NCI-H226 (cell line): Measurements from ENCODE around the gene AFDN.
"Not testable (repeated sequence)": the region's sequence is repeated elsewhere in the genome, so short reads cannot be mapped to it uniquely, and the experiment has no call there.

Experiments
- DNase-seq: peaks from one replicate; pipeline ENCODE4 v3.0.0-alpha.2; 2015

Gene AFDN

DNA sequence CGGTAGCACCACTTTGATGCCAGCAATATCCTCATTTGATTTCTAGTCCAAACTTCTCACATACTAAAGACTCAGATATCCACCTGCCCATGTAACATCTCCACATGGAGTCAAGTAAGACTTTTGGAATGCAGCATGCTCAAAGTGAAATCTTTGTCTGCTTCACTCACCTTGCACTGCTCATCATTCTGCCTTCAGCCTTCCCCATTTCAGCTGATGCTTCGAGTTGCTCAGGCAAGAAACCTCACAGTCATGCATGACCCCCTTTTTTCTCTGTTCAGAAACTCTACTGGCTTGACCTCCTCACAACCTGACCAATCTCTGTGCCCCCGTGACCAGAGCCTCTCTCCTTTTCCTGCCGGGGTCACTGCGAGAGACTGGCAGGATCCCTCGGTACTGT is 129.8 kb downstream of the AFDN start:
- no peak for DNase-seq

DNA sequence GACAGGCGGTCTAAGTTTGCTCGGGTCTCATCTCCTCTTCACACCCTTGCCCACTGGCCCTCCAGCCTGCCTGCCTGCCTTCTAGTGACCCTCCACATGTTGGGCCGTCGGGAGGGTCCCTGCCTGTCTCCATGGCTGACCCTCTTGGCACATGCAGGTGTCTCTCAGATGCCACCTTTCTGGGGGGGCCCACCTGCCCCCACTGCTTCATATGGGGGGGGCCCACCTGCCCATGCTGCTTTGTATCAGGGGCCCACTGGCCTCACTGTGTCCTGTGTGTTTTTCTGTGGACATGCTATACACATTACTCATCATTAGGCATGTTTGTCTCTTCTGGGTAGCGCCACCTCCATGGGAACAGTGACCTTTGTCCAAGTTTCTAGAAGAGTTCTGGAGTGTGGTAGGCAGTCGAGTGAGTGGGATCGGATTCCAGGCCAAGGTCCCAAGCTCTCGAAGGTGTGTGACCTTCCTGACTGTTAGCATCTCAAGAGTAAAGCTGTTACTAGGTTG is 130.3 kb downstream of the AFDN start:
- no peak for DNase-seq

DNA sequence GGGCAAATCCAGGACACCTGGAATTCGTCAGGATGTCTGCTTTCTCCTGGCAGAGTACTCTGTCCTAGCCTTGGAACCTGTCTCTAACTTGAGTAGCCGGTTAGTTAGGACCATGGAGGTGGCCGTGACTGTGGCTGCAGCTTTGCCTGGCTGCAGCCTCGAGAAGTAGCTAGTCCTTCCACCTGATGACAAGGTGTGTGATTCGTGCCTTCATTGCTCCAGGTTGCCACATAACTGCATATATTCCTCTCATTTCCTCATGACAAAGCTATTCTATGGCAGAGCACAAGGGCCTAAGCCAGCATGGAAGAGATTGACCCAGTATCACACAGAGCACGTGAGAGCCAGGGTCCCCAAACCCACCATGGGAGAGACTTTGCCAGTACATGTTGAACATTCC is 130.9 kb downstream of the AFDN start:
- no peak for DNase-seq

DNA sequence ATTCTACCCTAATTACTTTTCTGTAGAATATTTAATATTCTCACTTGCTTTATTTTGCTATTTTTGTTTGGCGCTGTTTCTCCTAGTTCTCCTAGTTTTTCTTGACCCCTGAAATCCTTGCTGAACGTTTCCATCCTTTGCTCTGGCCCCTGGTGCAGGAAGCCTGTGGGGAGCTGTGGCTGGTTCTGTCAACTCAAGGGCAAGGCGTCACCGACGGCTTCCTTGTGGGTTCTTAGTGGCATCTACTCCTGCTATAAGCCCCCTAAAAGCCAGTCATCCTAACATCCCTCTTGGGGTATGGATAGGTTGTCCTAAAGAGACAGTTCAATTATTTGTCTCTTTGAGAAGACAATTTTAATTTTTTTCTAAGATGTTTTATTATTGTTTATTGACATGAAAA is 133.9 kb downstream of the AFDN start:
- DNase-seq, result no peak

DNA sequence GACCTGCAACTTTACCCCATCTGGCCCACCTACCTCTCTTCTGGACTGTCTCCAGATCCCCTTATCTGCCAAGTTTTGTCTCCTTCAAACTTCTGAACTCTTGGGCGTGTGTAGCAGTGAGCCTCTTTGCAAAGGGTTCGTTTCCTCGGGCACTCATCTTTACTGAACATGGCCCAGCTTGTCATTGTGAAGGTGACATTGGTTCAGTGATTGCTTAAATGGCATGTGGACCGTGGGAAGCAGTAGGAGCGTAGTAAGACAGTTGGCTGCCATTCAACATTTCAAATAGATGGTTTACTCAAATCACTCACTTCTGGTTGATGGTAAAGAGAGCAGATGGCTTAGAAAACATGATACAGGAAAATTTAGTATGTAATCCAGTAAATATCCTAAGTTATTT is 136.0 kb downstream of the AFDN start:
- no peak for DNase-seq

DNA sequence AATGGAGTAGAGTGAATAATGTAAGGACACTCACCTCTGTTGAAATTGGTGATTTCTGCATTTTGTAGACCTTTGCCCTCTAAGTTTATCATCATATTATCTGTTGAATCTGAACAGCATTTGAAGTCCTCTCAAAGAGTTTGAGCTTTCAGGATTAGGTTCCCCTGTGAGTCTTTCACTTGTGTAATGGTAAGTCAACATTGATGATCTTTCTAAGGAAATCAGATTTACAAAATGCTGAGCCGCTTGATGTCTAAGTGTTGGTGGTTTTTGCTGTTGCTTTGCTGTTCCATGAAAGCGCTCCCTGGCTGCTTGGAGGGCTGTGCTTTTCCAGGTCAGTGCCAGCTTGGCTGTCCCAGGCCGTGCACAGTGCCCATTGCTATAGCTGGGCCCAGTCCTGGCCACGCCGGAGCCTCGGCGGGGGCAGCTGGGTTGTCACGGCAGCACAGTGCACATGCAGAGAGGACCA is 136.9 kb downstream of the AFDN start:
- DNase-seq, result no peak

DNA sequence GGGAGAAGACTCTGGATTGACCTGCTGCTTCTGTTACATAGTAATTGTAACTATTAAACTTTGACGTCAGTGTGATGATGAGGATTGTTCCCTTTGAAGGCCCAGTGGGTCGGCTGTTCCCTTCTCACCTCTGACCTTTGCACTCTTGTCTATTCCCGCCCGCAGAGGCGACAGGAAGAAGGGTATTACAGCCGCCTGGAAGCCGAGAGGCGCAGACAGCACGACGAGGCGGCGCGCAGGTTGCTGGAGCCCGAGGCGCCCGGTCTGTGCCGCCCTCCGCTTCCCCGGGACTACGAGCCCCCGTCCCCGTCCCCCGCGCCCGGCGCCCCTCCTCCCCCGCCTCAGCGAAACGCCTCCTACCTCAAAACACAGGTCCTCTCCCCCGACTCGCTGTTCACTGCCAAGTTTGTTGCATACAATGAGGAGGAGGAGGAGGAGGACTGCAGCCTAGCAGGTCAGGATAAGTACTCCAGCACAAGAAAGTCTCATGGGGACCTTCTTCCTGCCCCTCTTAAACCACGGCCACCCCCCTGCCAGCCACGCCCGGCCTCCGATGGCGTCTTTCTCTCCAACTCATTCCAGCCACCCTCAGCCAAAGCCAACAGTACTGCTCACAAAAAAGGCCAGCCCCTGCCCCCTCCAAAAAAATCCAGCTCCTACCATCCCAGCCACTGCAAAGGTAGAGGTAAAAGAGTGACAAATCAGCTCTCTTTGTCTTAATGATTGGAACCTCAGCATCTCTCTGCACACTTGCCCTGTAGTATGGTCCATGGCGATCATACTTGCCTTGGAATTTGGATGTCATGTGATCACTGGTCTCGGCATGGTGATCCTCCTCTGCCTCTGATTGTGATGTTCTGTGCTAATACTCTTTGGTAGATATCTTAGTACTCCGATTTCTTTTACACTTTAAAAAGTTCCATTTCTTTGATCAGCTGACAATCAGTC is 139.2 kb downstream of the AFDN start:
- DNase-seq, result no peak

DNA sequence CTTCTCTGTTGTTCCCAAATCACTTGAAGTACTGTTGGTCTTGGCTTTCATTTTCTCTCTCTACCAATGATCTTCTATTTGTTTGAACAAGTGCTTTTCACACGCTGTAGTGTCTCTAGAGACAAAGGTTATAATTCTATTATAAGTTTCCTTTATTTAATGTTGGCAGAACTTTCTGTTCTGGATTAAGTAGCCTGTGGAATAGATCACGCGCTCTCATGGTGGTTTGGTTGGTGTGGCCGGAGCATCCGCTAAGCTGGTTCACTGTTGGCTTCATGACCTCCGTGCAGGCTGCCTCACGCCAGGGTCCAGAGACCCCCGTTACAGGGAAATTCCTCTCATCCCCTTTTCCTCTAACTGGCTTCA is 139.8 kb downstream of the AFDN start:
- DNase-seq, result no peak

DNA sequence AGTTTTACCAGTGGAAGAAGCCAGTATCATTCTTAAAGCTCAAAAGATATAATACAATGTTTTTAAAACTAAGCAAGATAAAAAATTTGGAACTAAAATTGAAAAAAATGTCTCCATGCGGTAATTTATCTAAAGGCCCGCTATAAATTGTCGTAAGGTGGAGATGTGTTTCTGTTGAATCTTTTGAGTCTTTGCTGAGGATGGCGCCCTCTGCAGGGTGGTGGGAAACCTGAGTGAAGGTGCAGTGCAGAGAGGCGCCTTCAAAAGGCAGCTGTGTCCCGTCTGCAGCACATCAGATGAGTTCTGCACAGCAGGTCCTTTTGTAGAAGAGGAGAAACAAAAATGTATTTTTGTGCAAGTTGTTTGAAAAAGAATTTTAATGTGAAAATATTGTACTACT is 141.4 kb downstream of the AFDN start:
- no peak for DNase-seq

DNA sequence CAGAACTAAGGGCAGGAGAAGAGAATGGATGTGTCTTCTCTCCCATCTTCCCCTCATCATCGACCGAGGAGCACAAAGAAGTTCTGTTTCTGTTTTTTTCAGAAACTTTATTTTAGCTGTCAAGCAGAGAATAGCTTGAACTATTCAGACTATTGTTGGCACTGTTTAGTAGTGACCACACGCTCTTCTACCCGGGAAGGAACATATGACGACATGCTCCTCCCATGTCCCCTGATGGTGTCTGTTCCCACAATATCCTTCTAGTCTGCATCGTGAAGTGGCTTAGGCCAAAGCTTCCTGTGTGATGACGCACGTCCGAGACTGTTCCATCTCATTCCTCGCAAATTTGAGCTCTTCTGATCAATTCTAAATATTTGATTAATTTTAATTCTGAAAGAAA is 143.5 kb downstream of the AFDN start:
- DNase-seq, result no peak

DNA sequence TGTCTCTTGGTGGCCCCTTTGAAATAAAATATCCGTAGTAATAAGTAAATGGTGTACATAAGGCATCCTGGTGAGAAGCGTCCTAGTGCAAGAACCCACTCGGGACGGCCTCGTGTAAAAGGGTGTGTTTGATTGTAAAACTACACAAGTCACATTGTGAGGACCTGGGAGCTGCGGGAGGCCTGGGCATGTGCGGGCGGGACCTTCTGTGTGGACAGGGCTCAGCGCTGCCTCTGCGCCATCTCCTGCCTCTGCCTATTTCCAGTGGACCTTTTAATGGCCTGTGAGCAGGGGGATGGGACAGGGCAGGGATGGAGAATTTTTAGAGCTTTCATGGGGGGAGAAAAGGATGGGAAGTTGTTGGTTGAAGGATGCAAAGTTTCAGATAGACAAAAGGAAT is 145.5 kb downstream of the AFDN start:
- no peak for DNase-seq

DNA sequence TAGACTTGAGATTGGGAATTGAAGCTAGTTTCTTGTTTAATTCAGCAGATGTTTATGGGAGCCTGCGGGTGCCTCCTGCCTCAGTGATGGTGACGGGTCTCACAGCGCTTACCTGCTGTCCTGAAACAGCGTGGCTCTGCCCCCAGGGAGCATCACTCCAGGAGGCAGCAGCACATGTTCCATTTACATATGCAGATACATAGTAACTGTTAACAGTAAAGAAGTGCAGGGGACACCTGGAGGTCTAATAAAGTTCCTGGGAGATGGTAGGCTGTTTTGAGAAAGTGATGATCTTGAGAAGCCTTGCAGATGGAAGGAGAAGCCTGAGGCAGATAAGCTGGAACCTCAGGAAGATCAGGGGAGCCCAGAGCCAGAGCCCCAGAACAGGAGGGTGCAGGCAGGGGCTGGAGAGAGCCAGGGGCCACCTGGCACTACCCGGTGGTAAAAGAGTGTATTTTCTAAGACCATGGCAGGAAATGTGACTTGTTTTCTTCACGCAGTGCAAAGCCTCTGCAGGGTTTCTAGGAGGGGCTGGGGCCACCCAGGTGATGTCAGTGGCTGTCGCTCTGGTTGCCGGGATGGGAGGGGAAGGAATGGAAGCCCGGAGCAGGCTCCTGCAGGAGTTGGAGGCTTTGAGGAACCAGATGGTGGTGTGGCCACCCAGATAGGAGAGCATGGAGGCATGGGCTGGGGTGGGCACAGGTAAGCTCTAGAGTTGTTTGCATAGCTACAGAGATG is 146.6 kb downstream of the AFDN start:
- no peak for DNase-seq

DNA sequence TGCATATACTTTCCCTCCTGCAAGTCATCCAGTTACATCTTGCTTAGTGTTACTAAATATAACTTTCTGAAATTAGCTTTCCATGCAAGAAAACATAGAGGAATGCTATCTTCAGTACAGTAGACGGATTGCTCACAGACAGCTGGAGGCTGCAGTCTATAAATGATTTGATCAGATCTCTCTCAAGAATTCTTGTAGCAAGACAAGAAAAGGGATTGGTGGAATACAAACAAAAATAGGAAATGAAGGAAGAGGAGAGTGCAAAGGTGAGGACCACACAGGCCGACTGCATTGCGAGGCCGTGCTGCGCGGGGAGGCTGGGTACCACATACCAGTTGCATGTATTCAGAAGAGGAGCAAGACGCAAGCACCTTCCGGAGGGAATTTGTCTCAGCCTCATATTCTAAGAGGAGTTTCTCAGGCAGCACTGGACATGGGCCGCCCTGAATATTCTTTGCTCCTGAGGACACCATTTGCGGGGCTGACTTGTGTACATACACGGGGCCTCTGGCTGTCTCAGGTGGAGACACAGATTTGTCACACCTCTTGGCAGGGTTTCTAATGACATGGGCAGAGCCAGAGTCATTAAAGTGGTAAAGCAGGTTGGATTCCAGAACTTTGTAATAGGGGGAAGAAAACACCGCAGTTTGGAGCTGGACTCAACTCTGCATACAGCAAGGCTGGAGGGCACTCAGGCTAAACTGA is 148.1 kb downstream of the AFDN start:
- DNase-seq, result no peak

DNA sequence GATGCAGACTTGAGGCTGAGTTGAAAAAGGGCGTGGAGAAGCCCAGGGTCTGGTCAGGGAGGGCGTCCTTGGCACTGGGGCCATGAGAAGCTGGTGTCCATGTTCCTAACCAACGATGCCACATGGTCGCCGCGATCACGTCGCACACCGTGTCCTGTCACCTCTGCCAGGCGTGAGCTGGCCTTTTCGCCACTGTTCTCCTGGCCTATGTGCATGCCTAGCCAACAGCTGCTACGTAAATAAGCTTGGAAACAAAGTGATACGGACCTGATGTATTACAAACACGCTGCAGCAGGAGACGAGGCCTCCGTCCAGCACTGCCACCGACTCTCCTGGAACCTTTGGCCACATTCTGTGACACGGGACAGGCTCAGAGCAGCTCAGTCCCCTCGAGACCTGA is 148.7 kb downstream of the AFDN start:
- no peak for DNase-seq

DNA sequence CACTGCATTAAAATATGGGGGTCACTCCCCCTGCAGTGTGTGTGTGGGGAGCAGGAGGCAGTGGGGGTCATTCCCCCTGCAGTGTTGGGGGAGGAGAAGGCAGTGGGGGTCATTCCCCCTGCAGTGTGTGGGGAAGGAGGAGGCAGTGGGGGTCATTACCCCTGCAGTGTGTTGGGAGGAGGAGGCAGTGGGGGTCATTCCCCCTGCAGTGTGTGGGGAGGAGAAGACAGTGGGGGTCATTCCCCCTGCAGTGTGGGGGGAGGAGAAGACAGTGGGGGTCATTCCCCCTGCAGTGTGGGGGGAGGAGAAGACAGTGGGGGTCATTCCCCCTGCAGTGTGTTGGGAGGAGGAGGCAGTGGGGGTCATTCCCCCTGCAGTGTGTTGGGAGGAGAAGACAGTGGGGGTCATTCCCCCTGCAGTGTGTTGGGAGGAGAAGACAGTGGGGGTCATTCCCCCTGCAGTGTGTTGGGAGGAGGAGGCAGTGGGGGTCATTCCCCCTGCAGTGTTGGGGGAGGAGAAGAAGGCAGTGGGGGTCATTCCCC is 149.5 kb downstream of the AFDN start:
- not testable (repeated sequence) for DNase-seq

DNA sequence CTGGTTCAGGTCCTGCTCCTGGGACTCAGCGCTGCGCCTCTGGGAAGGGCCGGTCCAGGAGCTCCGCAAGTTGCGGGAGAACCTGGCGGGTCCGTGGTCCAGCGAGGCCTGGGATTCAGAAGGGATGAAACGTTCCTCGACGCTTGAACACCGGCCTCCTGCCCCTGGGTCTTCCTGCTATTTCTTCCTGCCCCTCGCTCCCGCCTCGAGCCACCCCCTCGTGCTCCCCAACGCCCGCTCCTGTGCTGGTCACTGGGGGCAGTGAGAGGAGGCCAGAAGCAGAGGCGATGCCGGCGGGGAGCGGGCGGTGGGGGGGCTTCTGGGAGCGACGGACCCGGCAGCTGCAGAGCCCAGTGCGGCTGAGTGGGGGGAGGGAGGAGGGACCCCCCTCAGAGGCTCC is 150.0 kb downstream of the AFDN start:
- no peak for DNase-seq

DNA sequence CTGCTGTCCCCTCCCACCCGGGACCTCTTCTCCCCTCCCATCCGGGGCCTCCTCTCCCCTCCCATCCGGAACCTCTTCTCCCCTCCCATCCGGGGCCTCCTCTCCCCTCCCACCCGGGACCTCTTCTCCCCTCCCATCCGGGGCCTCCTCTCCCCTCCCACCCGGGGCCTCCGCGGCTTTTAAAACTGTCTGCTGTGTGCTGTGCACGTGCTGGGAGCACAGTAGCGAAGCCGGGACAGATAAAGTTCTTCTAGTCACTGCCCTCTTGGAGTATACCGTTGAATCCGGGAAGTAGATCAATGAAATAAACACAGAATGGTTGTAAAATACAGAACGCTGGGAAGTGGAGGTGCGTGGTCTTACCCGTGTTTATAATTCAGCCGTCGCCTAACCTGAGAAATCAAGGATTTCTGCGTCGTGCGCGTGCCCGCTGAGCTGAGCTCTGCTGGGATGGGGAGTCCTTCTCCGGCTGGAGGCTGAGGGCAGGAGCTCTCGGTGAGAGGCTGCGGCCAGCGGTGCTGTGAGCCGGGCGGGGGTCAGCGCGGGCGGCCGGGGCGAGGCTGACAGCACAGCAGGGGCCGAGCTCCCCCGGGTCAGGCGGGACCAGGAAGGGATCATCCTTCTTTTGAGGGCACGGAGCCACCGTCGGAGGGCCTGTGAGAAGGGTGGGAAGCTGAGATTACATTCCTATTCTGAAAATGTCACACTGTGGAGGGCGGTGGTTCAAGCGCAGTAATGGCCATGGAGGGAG is 151.2 kb downstream of the AFDN start:
- DNase-seq, result no peak

DNA sequence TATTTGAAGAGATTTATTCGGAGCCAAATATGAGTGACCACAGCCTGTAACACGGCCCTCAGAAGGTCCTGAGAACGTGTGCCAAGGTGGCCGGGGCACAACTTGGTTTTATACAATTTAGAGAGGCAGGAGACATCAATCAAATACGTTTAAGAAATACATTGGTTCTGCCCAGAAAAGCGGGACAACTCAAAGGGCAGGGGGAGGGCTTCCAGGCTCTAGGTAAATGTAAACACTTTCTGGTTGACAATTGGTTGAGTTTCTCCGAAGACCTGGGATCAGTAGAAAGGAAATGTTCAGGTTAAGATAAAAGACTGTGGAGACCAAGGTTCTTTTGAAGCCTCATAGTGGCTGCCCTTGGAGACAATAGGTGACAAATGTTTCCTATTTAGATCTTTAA is 151.9 kb downstream of the AFDN start:
- no peak for DNase-seq

DNA sequence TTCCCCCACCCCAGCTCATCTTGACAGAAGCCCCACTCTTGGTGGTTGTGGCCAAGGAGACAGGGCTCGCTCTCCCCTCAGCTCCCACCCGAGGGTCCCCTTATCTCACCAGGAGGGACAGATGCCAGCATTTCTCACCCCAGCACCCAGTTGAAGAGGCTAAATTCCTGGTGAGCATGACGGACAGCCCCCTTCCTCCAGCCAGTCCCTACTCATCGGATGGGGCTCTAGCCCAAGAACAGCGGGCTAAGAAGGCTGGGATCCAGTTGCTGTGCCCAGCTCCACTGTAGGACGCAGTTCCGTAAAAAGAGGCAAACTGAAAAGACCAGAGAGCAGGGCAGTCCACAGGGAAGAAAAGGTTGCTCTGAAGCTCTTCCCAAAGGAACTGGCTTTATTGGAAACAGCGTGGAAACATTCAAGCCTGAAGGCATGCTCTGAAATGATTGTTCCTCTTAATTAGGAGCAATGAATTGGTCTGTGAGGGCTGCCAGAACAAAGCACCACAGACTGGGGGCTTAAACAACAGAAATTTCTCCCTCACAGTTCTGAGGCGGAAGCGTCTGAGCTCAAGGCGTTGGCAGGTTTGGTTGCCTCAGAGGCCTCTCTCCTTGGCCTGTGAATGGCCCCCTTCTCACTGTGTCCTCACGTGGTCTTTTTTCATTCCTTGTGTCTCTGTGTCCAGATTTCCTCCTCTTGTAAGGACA is 152.9 kb downstream of the AFDN start:
- no peak for DNase-seq

DNA sequence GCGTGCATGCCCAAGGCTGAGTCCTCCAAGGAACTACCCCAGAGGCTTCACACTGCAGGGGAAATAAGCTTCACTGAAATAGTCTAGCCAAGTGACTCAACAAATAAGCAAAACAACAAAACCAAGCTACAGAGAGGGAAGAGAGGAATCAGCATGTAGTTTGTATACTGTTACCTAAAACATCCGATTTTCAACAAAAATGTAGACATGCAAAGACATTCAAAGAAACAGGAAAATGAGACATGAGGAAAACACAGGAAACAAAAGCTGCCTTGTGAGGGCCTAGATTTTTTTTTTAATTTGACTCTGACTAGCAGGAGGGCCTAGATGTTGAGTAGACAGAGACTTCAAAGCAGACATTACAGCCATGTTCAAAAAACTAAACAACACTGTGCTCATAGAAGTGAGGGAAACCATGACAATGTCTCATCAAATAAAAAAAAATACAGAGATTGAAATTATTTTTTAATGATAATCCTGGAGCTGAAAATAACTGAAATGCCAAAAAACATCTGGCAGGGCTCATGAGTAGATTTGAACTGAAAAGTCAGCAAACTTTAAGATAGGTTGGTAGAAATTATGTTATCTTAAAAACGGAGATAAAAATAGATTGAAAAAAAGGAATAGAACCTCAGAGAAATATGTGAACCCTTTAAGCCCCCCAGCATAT is 154.3 kb downstream of the AFDN start:
- DNase-seq, result no peak

DNA sequence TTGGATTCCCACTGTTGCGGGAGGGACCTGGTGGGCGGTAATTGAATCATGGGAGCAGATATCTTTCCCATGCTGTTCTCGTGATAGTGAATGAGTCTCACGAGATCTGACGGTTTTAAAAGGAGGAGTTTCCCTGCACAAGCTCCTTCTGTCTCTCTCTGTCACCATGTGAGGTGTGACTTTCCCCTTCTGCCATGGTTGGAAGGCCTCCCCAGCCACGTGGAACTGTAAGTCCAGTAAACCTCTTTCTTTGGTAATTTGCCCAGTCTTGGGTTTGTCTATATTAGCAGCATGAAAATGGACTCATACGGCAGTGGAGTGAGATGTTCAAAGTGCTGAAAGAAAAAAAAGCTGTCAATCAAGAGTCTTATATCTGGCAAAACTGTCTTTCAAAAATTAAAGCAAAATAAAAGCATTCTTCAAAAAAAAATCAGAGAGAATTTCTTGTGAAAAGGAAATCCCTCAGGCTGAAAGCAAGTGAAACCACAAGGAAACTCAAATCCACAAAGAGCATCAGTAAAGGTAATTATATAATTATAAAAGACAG is 155.3 kb downstream of the AFDN start:
- no peak for DNase-seq
